H9 (cell line): ENCODE data around the gene HLA-A. TPM values are rescaled to one million over a fixed set of nuclear protein-coding genes. Genes with fewer than 3 reads are reported as not detected.

Experiments used
- DNase-seq: peaks from one replicate; pipeline ENCODE4 v3.0.0-alpha.2; 2017
- H2AFZ ChIP-seq: one replicate; pipeline ENCODE4 v1.6.1; 2013; ENCODE audit warnings: mild to moderate bottlenecking, low read length, control low read depth, moderate library complexity
- H2AK5ac ChIP-seq: 2 replicates; pipeline ENCODE4 v1.6.1; 2013; ENCODE audit warnings: low read length, control low read depth, mixed read lengths; ENCODE audit not compliant: insufficient read length
- H2BK120ac ChIP-seq: one replicate; pipeline ENCODE4 v1.6.1; 2013; ENCODE audit warnings: low read depth, mild to moderate bottlenecking, low read length, control low read depth, inconsistent platforms; ENCODE audit not compliant: poor library complexity, severe bottlenecking
- H2BK12ac ChIP-seq: 2 replicates; pipeline ENCODE4 v1.6.1; 2013; ENCODE audit warnings: low read length, control low read depth, mixed read lengths, low read depth; ENCODE audit not compliant: insufficient read length
- H2BK15ac ChIP-seq: 2 replicates; pipeline ENCODE4 v1.6.1; 2013; ENCODE audit warnings: low read depth, low read length, control low read depth
- H2BK20ac ChIP-seq: one replicate; pipeline ENCODE4 v1.6.1; 2013; ENCODE audit warnings: low read depth, mild to moderate bottlenecking, low read length, control low read depth, inconsistent platforms; ENCODE audit not compliant: poor library complexity, severe bottlenecking
- H2BK5ac ChIP-seq: 2 replicates; pipeline ENCODE4 v1.6.1; 2013; ENCODE audit warnings: low read length, control low read depth, mixed read lengths; ENCODE audit not compliant: insufficient read length
- H3K14ac ChIP-seq: 2 replicates; pipeline ENCODE4 v1.6.1; 2013; ENCODE audit warnings: low read length, control low read depth; ENCODE audit not compliant: insufficient read depth
- H3K18ac ChIP-seq: 2 replicates; pipeline ENCODE4 v1.6.1; 2013; ENCODE audit warnings: low read depth, mild to moderate bottlenecking, mixed read lengths, low read length, control low read depth; ENCODE audit not compliant: insufficient read length
- H3K23ac ChIP-seq: 2 replicates; pipeline ENCODE4 v1.6.1; 2013; ENCODE audit warnings: low read length, control low read depth, mixed read lengths, low read depth; ENCODE audit not compliant: insufficient read length
- H3K23me2 ChIP-seq: 2 replicates; pipeline ENCODE4 v1.6.1; 2013; ENCODE audit warnings: low read depth, mild to moderate bottlenecking, mixed read lengths, low read length, control low read depth; ENCODE audit not compliant: insufficient read length, poor library complexity, severe bottlenecking
- H3K27ac ChIP-seq: 2 replicates; pipeline ENCODE4 v1.5.1; 2013; ENCODE audit warnings: low read length, control low read depth, mixed read lengths, low read depth; ENCODE audit not compliant: insufficient read length
- H3K27me3 ChIP-seq: 2 replicates; pipeline ENCODE4 v1.6.1; 2013; ENCODE audit warnings: low read length, control low read depth, inconsistent platforms; ENCODE audit not compliant: insufficient read depth
- H3K4ac ChIP-seq: 2 replicates; pipeline ENCODE4 v1.6.1; 2013; ENCODE audit warnings: low read depth, mild to moderate bottlenecking, control low read depth, inconsistent platforms, low read length, moderate library complexity
- H3K4me1 ChIP-seq: 2 replicates; pipeline ENCODE4 v1.6.1; 2013; ENCODE audit warnings: low read length, control low read depth, inconsistent platforms; ENCODE audit not compliant: insufficient read depth
- H3K4me2 ChIP-seq: 2 replicates; pipeline ENCODE4 v1.6.1; 2013; ENCODE audit warnings: low read length, control low read depth, mixed read lengths; ENCODE audit not compliant: insufficient read length, insufficient read depth
- H3K56ac ChIP-seq: 2 replicates; pipeline ENCODE4 v1.6.1; 2013; ENCODE audit warnings: low read depth, mild to moderate bottlenecking, mixed read lengths, low read length, control low read depth; ENCODE audit not compliant: insufficient read length
- H3K79me1 ChIP-seq: 2 replicates; pipeline ENCODE4 v1.6.1; 2013; ENCODE audit warnings: low read depth, mild to moderate bottlenecking, moderate library complexity, low read length, control low read depth, inconsistent platforms; ENCODE audit not compliant: insufficient read depth, poor library complexity, severe bottlenecking
- H3K79me2 ChIP-seq: 2 replicates; pipeline ENCODE4 v1.6.1; 2013; ENCODE audit warnings: low read length, control low read depth, inconsistent platforms; ENCODE audit not compliant: insufficient read depth
- H3K9ac ChIP-seq: 2 replicates; pipeline ENCODE4 v1.6.1; 2013; ENCODE audit warnings: low read length, control low read depth, mixed read lengths; ENCODE audit not compliant: insufficient read length; ENCODE audit errors: extremely low read depth
- H3K9me3 ChIP-seq: one replicate; pipeline ENCODE4 v1.6.1; 2013; ENCODE audit warnings: low read depth, low read length, inconsistent platforms; ENCODE audit not compliant: control insufficient read depth
- H3T11ph ChIP-seq: one replicate; pipeline ENCODE4 v1.6.1; 2013; ENCODE audit warnings: mild to moderate bottlenecking, low read length, control low read depth, inconsistent platforms
- H4K20me1 ChIP-seq: one replicate; pipeline ENCODE4 v1.6.1; 2013; ENCODE audit not compliant: control insufficient read depth, insufficient read length, insufficient read depth
- H4K5ac ChIP-seq: 2 replicates; pipeline ENCODE4 v1.6.1; 2013; ENCODE audit warnings: low read depth, mild to moderate bottlenecking, mixed read lengths, low read length, control low read depth; ENCODE audit not compliant: insufficient read length
- H4K8ac ChIP-seq: replicated peaks from 2 replicates; pipeline ENCODE4 v1.6.1; 2013; ENCODE audit warnings: low read length, control low read depth, mixed read lengths, low read depth; ENCODE audit not compliant: insufficient read length
- H4K91ac ChIP-seq: 2 replicates; pipeline ENCODE4 v1.6.1; 2013; ENCODE audit warnings: low read depth, mild to moderate bottlenecking, moderate library complexity, mixed read lengths, low read length, control low read depth; ENCODE audit not compliant: insufficient read length
- H3K27ac Mint-ChIP-seq, 3 experiments: 2 replicates in 2 of 3; 3 replicates in 1 of 3; pipeline ENCODE4 v1.8.0; 2020 to 2021; ENCODE audit warnings: mixed read lengths in 3 of 3, mild to moderate bottlenecking in 1 of 3, moderate library complexity in 1 of 3
- H3K27me3 Mint-ChIP-seq: 2 replicates; pipeline ENCODE4 v1.8.0; 2021; ENCODE audit warnings: low read depth, mild to moderate bottlenecking, moderate library complexity, mixed read lengths
- H3K36me3 Mint-ChIP-seq, 3 experiments: 2 replicates in 2 of 3; 3 replicates in 1 of 3; pipeline ENCODE4 v1.8.0; 2020 to 2021; ENCODE audit warnings: low read depth in 3 of 3, mixed read lengths in 3 of 3; ENCODE audit not compliant: insufficient read depth in 1 of 3
- H3K4me1 Mint-ChIP-seq, 2 experiments: 2 replicates each; pipeline ENCODE4 v1.8.0; 2020; ENCODE audit warnings: mixed read lengths in 2 of 2
- H3K4me3 Mint-ChIP-seq, 2 experiments: 2 replicates in 1 of 2; 3 replicates in 1 of 2; pipeline ENCODE4 v1.8.0; 2020 to 2021; ENCODE audit warnings: mild to moderate bottlenecking in 2 of 2, mixed read lengths in 2 of 2, moderate library complexity in 1 of 2
- H3K9me3 Mint-ChIP-seq, 2 experiments: 2 replicates in 1 of 2; 3 replicates in 1 of 2; pipeline ENCODE4 v1.8.0; 2020; ENCODE audit warnings: mild to moderate bottlenecking in 2 of 2, mixed read lengths in 2 of 2, moderate library complexity in 1 of 2
- WGBS: extraction: QIAGEN DNeasy Blood & Tissue Kit; methylation state at CpG from one replicate; pipeline ENCODE4 v1.1.7; 2013; ENCODE audit warnings: missing lambda C conversion rate, low lambda C conversion rate, mixed read lengths; ENCODE audit not compliant: insufficient read length; ENCODE audit errors: extremely low coverage; 5-methylcytosine and 5-hydroxymethylcytosine counted together
- total RNA-seq: library from RNA; stranded (reverse); gene quantifications from 2 replicates; pipeline ENCODE4 v1.2.1, GENCODE V29; 2021
- TF ChIP-seq, protein P1 (sequence below): fragments of 200-600 bp; sonication (generic); conservative IDR thresholded peaks from 3 replicates; pipeline ENCODE4 v1.8.0; 2021; ENCODE audit warnings: antibody characterized with exemption, mild to moderate bottlenecking

The HLA-A gene
- total RNA-seq, 1 experiment from 2014 or later = 248 TPM

DNA sequence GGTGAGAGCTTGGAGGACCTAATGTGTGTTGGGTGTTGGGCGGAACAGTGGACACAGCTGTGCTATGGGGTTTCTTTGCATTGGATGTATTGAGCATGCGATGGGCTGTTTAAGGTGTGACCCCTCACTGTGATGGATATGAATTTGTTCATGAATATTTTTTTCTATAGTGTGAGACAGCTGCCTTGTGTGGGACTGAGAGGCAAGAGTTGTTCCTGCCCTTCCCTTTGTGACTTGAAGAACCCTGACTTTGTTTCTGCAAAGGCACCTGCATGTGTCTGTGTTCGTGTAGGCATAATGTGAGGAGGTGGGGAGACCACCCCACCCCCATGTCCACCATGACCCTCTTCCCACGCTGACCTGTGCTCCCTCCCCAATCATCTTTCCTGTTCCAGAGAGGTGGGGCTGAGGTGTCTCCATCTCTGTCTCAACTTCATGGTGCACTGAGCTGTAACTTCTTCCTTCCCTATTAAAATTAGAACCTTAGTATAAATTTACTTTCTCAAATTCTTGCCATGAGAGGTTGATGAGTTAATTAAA is 3.0 kb downstream of the HLA-A start:
- H3K36me3 Mint-ChIP-seq = peaks cover 31 to 46% (median 33%) of the 10 kb centered on the region in 3 experiments
- TF ChIP-seq, protein P1, sequence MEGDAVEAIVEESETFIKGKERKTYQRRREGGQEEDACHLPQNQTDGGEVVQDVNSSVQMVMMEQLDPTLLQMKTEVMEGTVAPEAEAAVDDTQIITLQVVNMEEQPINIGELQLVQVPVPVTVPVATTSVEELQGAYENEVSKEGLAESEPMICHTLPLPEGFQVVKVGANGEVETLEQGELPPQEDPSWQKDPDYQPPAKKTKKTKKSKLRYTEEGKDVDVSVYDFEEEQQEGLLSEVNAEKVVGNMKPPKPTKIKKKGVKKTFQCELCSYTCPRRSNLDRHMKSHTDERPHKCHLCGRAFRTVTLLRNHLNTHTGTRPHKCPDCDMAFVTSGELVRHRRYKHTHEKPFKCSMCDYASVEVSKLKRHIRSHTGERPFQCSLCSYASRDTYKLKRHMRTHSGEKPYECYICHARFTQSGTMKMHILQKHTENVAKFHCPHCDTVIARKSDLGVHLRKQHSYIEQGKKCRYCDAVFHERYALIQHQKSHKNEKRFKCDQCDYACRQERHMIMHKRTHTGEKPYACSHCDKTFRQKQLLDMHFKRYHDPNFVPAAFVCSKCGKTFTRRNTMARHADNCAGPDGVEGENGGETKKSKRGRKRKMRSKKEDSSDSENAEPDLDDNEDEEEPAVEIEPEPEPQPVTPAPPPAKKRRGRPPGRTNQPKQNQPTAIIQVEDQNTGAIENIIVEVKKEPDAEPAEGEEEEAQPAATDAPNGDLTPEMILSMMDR = no peak
- no peak overlapping the region for H3K27ac ChIP-seq
- WGBS = no CpG with 5 or more reads among the region's 4 CpGs
- no peak overlapping the region for H2AK5ac ChIP-seq
- H2BK5ac ChIP-seq = no peak overlapping the region
- H3K79me1 ChIP-seq = no peaks in the 10 kb centered on the region
- no peak for DNase-seq
- peaks cover 8% of the 10 kb centered on the region for H3K23me2 ChIP-seq
- H3K18ac ChIP-seq = no peak overlapping the region
- no peak overlapping the region for H2BK20ac ChIP-seq
- no peak overlapping the region for H2BK120ac ChIP-seq
- H4K5ac ChIP-seq = no peak overlapping the region
- H3K4me1 ChIP-seq = no peaks in the 10 kb centered on the region
- H3K9me3 ChIP-seq = no peaks in the 10 kb centered on the region
- H3K4me1 Mint-ChIP-seq = peaks cover 7 to 15% of the 10 kb centered on the region in 2 experiments
- no peaks in the 10 kb centered on the region; the same call in 1 of the 2 replicates for H3K27me3 ChIP-seq
- H3K9me3 Mint-ChIP-seq = no peaks in the 10 kb centered on the region
- no peaks in the 10 kb centered on the region for H4K20me1 ChIP-seq
- H3K27me3 Mint-ChIP-seq = peaks cover 11% of the 10 kb centered on the region
- H3T11ph ChIP-seq = no peak overlapping the region
- no peak overlapping the region for H2BK15ac ChIP-seq
- no peak overlapping the region for H4K8ac ChIP-seq
- no peak overlapping the region for H3K56ac ChIP-seq
- H3K14ac ChIP-seq = no peak overlapping the region
- H3K23ac ChIP-seq = no peak overlapping the region
- H3K4me2 ChIP-seq = no peak overlapping the region
- H3K79me2 ChIP-seq = no peaks in the 10 kb centered on the region
- no peak overlapping the region for H3K4ac ChIP-seq
- no peak overlapping the region for H4K91ac ChIP-seq
- H2AFZ ChIP-seq = no peak overlapping the region
- no peak overlapping the region; a peak in 1 of 7 replicates for H3K27ac Mint-ChIP-seq
- H3K4me3 Mint-ChIP-seq = no peak overlapping the region; a peak in 1 of 5 replicates
- H2BK12ac ChIP-seq = no peak overlapping the region
- H3K9ac ChIP-seq = no peak overlapping the region
